ENCODE data around the gene SSTR4.
"Not testable (repeated sequence)": the region's sequence is repeated elsewhere in the genome, so short reads cannot be mapped to it uniquely, and the experiment has no call there.

SSTR4 gene

GRCh38 chr20:23024701-23025100, 10.4 kb upstream of the SSTR4 start:
- ATAC-seq (no peak), DNase-seq (no peak)
- no peaks in the 10 kb centered on the region for H3K27me3 Mint-ChIP-seq
- H3K4me3 Mint-ChIP-seq: no peak overlapping the region
- no peak overlapping the region for H3K27ac Mint-ChIP-seq
- no peaks in the 10 kb centered on the region for H3K4me1 Mint-ChIP-seq
- no peaks in the 10 kb centered on the region for H3K9me3 Mint-ChIP-seq
- no peaks in the 10 kb centered on the region for H3K36me3 Mint-ChIP-seq (ENCODE audit: low read depth)

- H3K4me3 Mint-ChIP-seq; H3K36me3 Mint-ChIP-seq (ENCODE audit: low read depth); H3K27ac Mint-ChIP-seq; H3K27me3 Mint-ChIP-seq; DNase-seq; H3K9me3 Mint-ChIP-seq; ATAC-seq; H3K4me1 Mint-ChIP-seq: not testable (repeated sequence)
Measured at GRCh38 chr20:23025503-23025902, 9.6 kb upstream of the SSTR4 start.

GRCh38 chr20:23027721-23028120, 7.4 kb upstream of the SSTR4 start:
- no peak overlapping the region for H3K27ac Mint-ChIP-seq
- no peaks in the 10 kb centered on the region for H3K4me1 Mint-ChIP-seq
- no peaks in the 10 kb centered on the region for H3K36me3 Mint-ChIP-seq (ENCODE audit: low read depth)

GRCh38 chr20:23028392-23028791, 6.7 kb upstream of the SSTR4 start:
- H3K27me3 Mint-ChIP-seq: no peaks in the 10 kb centered on the region
- H3K9me3 Mint-ChIP-seq: no peaks in the 10 kb centered on the region
- ATAC-seq: no peak
- H3K36me3 Mint-ChIP-seq (ENCODE audit: low read depth): no peaks in the 10 kb centered on the region
- no peak overlapping the region for H3K27ac Mint-ChIP-seq
- DNase-seq: no peak
- H3K4me3 Mint-ChIP-seq: no peak overlapping the region
- no peaks in the 10 kb centered on the region for H3K4me1 Mint-ChIP-seq

More at GRCh38 chr20:23027721-23028120, 7.4 kb upstream of the SSTR4 start:
- DNase-seq (no peak), ATAC-seq (no peak)
- Mint-ChIP-seq H3K4me3 (no peak overlapping the region), H3K9me3 (no peaks in the 10 kb centered on the region), H3K27me3 (no peaks in the 10 kb centered on the region)

- no peak for DNase-seq
- H3K4me1 Mint-ChIP-seq: no peaks in the 10 kb centered on the region
- H3K27ac Mint-ChIP-seq: no peak overlapping the region
- no peak for ATAC-seq
- no peaks in the 10 kb centered on the region for H3K27me3 Mint-ChIP-seq
- H3K9me3 Mint-ChIP-seq: no peaks in the 10 kb centered on the region
- no peak overlapping the region for H3K4me3 Mint-ChIP-seq
- H3K36me3 Mint-ChIP-seq (ENCODE audit: low read depth): no peaks in the 10 kb centered on the region
Measured at GRCh38 chr20:23029324-23029723, 5.8 kb upstream of the SSTR4 start.

GRCh38 chr20:23031346-23031745, 3.8 kb upstream of the SSTR4 start:
- Mint-ChIP-seq H3K36me3 (ENCODE audit: low read depth) (no peaks in the 10 kb centered on the region), H3K4me1 (no peaks in the 10 kb centered on the region), H3K27me3 (peaks cover 2% of the 10 kb centered on the region), H3K9me3 (no peaks in the 10 kb centered on the region), H3K4me3 (no peak overlapping the region), H3K27ac (no peak overlapping the region)
- ATAC-seq (no peak), DNase-seq (no peak)

GRCh38 chr20:23032056-23032749, 2.9 kb upstream of the SSTR4 start:
- Mint-ChIP-seq H3K4me1 (no peaks in the 10 kb centered on the region), H3K4me3 (no peak overlapping the region), H3K27me3 (peaks cover 11% of the 10 kb centered on the region), H3K27ac (no peak overlapping the region), H3K9me3 (no peaks in the 10 kb centered on the region), H3K36me3 (ENCODE audit: low read depth) (no peaks in the 10 kb centered on the region)
- no peak for ATAC-seq
- no peak for DNase-seq

GRCh38 chr20:23032750-23033078, 2.4 kb upstream of the SSTR4 start:
- Mint-ChIP-seq H3K4me3 (no peak overlapping the region), H3K4me1 (no peaks in the 10 kb centered on the region), H3K9me3 (no peaks in the 10 kb centered on the region), H3K27ac (no peak overlapping the region), H3K36me3 (ENCODE audit: low read depth) (no peaks in the 10 kb centered on the region), H3K27me3 (peaks cover 13% of the 10 kb centered on the region)
- no peak for ATAC-seq
- no peak for DNase-seq

GRCh38 chr20:23033918-23034317, 1.2 kb upstream of the SSTR4 start:
- H3K36me3 Mint-ChIP-seq (ENCODE audit: low read depth): no peaks in the 10 kb centered on the region
- H3K9me3 Mint-ChIP-seq: no peaks in the 10 kb centered on the region
- DNase-seq: no peak
- no peak overlapping the region for H3K4me3 Mint-ChIP-seq
- H3K4me1 Mint-ChIP-seq: no peaks in the 10 kb centered on the region
- H3K27me3 Mint-ChIP-seq: peaks cover 15% of the 10 kb centered on the region
- no peak for ATAC-seq
- no peak overlapping the region for H3K27ac Mint-ChIP-seq

- Mint-ChIP-seq H3K27me3 (peaks cover 19% of the 10 kb centered on the region), H3K27ac (no peak overlapping the region), H3K36me3 (ENCODE audit: low read depth) (no peaks in the 10 kb centered on the region), H3K4me3 (no peak overlapping the region), H3K9me3 (no peaks in the 10 kb centered on the region), H3K4me1 (no peaks in the 10 kb centered on the region)
- DNase-seq: no peak
- ATAC-seq: no peak
Measured at GRCh38 chr20:23035731-23036130, 619 bp downstream of the SSTR4 start.

GRCh38 chr20:23036371-23036770, 1.3 kb downstream of the SSTR4 start:
- no peak for DNase-seq
- Mint-ChIP-seq H3K27me3 (peaks cover 19% of the 10 kb centered on the region), H3K4me3 (no peak overlapping the region), H3K27ac (no peak overlapping the region), H3K4me1 (no peaks in the 10 kb centered on the region), H3K9me3 (no peaks in the 10 kb centered on the region), H3K36me3 (ENCODE audit: low read depth) (no peaks in the 10 kb centered on the region)
- ATAC-seq: no peak

- no peaks in the 10 kb centered on the region for H3K36me3 Mint-ChIP-seq (ENCODE audit: low read depth)
- H3K4me3 Mint-ChIP-seq: no peak overlapping the region
- H3K9me3 Mint-ChIP-seq: no peaks in the 10 kb centered on the region
- no peak overlapping the region for H3K27ac Mint-ChIP-seq
- peaks cover 19% of the 10 kb centered on the region for H3K27me3 Mint-ChIP-seq
- H3K4me1 Mint-ChIP-seq: no peaks in the 10 kb centered on the region
- DNase-seq (no peak), ATAC-seq (no peak)
Measured at GRCh38 chr20:23037017-23037481, 1.9 kb downstream of the SSTR4 start.

GRCh38 chr20:23039136-23039875, 4.2 kb downstream of the SSTR4 start:
- no peak for ATAC-seq
- no peak overlapping the region for H3K4me3 Mint-ChIP-seq
- H3K27me3 Mint-ChIP-seq: peaks cover 25% of the 10 kb centered on the region
- no peaks in the 10 kb centered on the region for H3K36me3 Mint-ChIP-seq (ENCODE audit: low read depth)
- H3K4me1 Mint-ChIP-seq: no peaks in the 10 kb centered on the region
- DNase-seq: no peak
- no peaks in the 10 kb centered on the region for H3K9me3 Mint-ChIP-seq
- H3K27ac Mint-ChIP-seq: no peak overlapping the region

GRCh38 chr20:23039885-23040508, 4.9 kb downstream of the SSTR4 start:
- no peaks in the 10 kb centered on the region for H3K4me1 Mint-ChIP-seq
- DNase-seq (no peak), ATAC-seq (no peak)
- no peak overlapping the region for H3K27ac Mint-ChIP-seq
- H3K4me3 Mint-ChIP-seq: no peak overlapping the region
- no peaks in the 10 kb centered on the region for H3K9me3 Mint-ChIP-seq
- no peaks in the 10 kb centered on the region for H3K36me3 Mint-ChIP-seq (ENCODE audit: low read depth)
- H3K27me3 Mint-ChIP-seq: peaks cover 25% of the 10 kb centered on the region

GRCh38 chr20:23042270-23042669, 7.2 kb downstream of the SSTR4 start:
- no peak overlapping the region for H3K27ac Mint-ChIP-seq
- ATAC-seq: no peak
- no peaks in the 10 kb centered on the region for H3K36me3 Mint-ChIP-seq (ENCODE audit: low read depth)
- DNase-seq: no peak
- H3K27me3 Mint-ChIP-seq: peaks cover 22% of the 10 kb centered on the region
- no peak overlapping the region for H3K4me3 Mint-ChIP-seq
- H3K4me1 Mint-ChIP-seq: no peaks in the 10 kb centered on the region
- no peaks in the 10 kb centered on the region for H3K9me3 Mint-ChIP-seq
